Nephron (organoid): ENCODE data around the gene KIRREL1.

ENCODE experiments used
- H3K27ac Mint-ChIP-seq, 3 experiments: 2 replicates each; pipeline ENCODE4 v1.8.0; 2020; ENCODE audit warnings: mixed read lengths in 3 of 3, mild to moderate bottlenecking in 2 of 3, moderate library complexity in 1 of 3
- H3K27me3 Mint-ChIP-seq: 2 replicates; pipeline ENCODE4 v1.8.0; 2021; ENCODE audit warnings: low read depth, mild to moderate bottlenecking, moderate library complexity, mixed read lengths
- H3K36me3 Mint-ChIP-seq: 2 replicates; pipeline ENCODE4 v1.8.0; 2020; ENCODE audit warnings: low read depth, mixed read lengths
- H3K4me1 Mint-ChIP-seq: 2 replicates; pipeline ENCODE4 v1.8.0; 2020; ENCODE audit warnings: mixed read lengths
- H3K4me3 Mint-ChIP-seq, 3 experiments: 2 replicates each; pipeline ENCODE4 v1.8.0; 2020; ENCODE audit warnings: mild to moderate bottlenecking in 3 of 3, mixed read lengths in 3 of 3, moderate library complexity in 2 of 3
- H3K9me3 Mint-ChIP-seq: 2 replicates; pipeline ENCODE4 v1.8.0; 2020; ENCODE audit warnings: mixed read lengths
- CTCF ChIP-seq, 3 experiments: fragments of 200-600 bp; sonication (generic); IDR thresholded peaks; one replicate each; pipeline ENCODE4 v1.5.0; 2021; ENCODE audit warnings: antibody characterized with exemption in 3 of 3; ENCODE audit not compliant: unreplicated experiment in 3 of 3

The KIRREL1 gene

GRCh38 chr1:158104891-158105290 lies 111.4 kb downstream of the KIRREL1 start:
- Mint-ChIP-seq H3K4me1 (peaks cover 23% of the 10 kb centered on the region), H3K4me3 (peak overlapping the region in 1 of 3 experiments; percentile 2), H3K27ac (peak overlapping the region; percentile 66 to 94 (median 77)), H3K9me3 (no peaks in the 10 kb centered on the region), H3K27me3 (peaks cover 8% of the 10 kb centered on the region), H3K36me3 (peaks cover 5% of the 10 kb centered on the region)
- TF ChIP-seq CTCF (IDR thresholded peaks at IDR 0.05; ENCODE audit: unreplicated experiment in 3 of 3), result no peak

GRCh38 chr1:158105352-158106095 lies 112.1 kb downstream of the KIRREL1 start:
- Mint-ChIP-seq H3K4me3 (peak overlapping the region in 1 of 3 experiments; percentile 2), H3K27ac (peak overlapping the region; percentile 77 to 94 (median 87)), H3K36me3 (peaks cover 8% of the 10 kb centered on the region), H3K27me3 (peaks cover 8% of the 10 kb centered on the region), H3K9me3 (no peaks in the 10 kb centered on the region), H3K4me1 (peaks cover 23% of the 10 kb centered on the region)
- no peak for TF ChIP-seq CTCF (IDR thresholded peaks at IDR 0.05; ENCODE audit: unreplicated experiment in 3 of 3)

- no peak overlapping the region for H3K4me3 Mint-ChIP-seq
- H3K9me3 Mint-ChIP-seq, result peaks cover 3% of the 10 kb centered on the region
- peak overlapping the region; percentile 32 to 80 (median 55) for H3K27ac Mint-ChIP-seq
- no peak for TF ChIP-seq CTCF (IDR thresholded peaks at IDR 0.05; ENCODE audit: unreplicated experiment in 3 of 3)
- H3K36me3 Mint-ChIP-seq, result peaks cover 8% of the 10 kb centered on the region
- peaks cover 15% of the 10 kb centered on the region for H3K4me1 Mint-ChIP-seq
- peaks cover 22% of the 10 kb centered on the region for H3K27me3 Mint-ChIP-seq
Measured at GRCh38 chr1:158107916-158108315, 114.5 kb downstream of the KIRREL1 start.

- peaks cover 3% of the 10 kb centered on the region for H3K9me3 Mint-ChIP-seq
- H3K4me1 Mint-ChIP-seq, result peaks cover 27% of the 10 kb centered on the region
- peak; percentile 45 to 71 (median 48) for TF ChIP-seq CTCF (IDR thresholded peaks at IDR 0.05; ENCODE audit: unreplicated experiment in 3 of 3)
- H3K36me3 Mint-ChIP-seq, result peaks cover 8% of the 10 kb centered on the region
- H3K27ac Mint-ChIP-seq, result peak overlapping the region; percentile 10 to 80 (median 60)
- H3K27me3 Mint-ChIP-seq, result peaks cover 49% of the 10 kb centered on the region
- peak overlapping the region; percentile 84 to 86 (median 84) for H3K4me3 Mint-ChIP-seq
Measured at GRCh38 chr1:158112994-158113758, 119.7 kb downstream of the KIRREL1 start.

GRCh38 chr1:158113759-158114127 lies 120.3 kb downstream of the KIRREL1 start:
- H3K27ac Mint-ChIP-seq, result peak overlapping the region; percentile 10 to 80 (median 60)
- peak overlapping the region; percentile 84 to 86 (median 84) for H3K4me3 Mint-ChIP-seq
- H3K4me1 Mint-ChIP-seq, result peaks cover 32% of the 10 kb centered on the region
- H3K27me3 Mint-ChIP-seq, result peaks cover 49% of the 10 kb centered on the region
- H3K36me3 Mint-ChIP-seq, result peaks cover 8% of the 10 kb centered on the region
- TF ChIP-seq CTCF (IDR thresholded peaks at IDR 0.05; ENCODE audit: unreplicated experiment in 3 of 3), result no peak
- peaks cover 3% of the 10 kb centered on the region for H3K9me3 Mint-ChIP-seq
